Measurements from ENCODE around the gene FAM174A. TPM values are rescaled to one million over a fixed set of nuclear protein-coding genes. Genes with fewer than 3 reads are reported as not detected.

The FAM174A gene
- 1 to 10 TPM; 5.1 to 6.7 TPM for total RNA-seq
- polyA plus RNA-seq = 1 to 10 TPM; 7.8 TPM

DNA sequence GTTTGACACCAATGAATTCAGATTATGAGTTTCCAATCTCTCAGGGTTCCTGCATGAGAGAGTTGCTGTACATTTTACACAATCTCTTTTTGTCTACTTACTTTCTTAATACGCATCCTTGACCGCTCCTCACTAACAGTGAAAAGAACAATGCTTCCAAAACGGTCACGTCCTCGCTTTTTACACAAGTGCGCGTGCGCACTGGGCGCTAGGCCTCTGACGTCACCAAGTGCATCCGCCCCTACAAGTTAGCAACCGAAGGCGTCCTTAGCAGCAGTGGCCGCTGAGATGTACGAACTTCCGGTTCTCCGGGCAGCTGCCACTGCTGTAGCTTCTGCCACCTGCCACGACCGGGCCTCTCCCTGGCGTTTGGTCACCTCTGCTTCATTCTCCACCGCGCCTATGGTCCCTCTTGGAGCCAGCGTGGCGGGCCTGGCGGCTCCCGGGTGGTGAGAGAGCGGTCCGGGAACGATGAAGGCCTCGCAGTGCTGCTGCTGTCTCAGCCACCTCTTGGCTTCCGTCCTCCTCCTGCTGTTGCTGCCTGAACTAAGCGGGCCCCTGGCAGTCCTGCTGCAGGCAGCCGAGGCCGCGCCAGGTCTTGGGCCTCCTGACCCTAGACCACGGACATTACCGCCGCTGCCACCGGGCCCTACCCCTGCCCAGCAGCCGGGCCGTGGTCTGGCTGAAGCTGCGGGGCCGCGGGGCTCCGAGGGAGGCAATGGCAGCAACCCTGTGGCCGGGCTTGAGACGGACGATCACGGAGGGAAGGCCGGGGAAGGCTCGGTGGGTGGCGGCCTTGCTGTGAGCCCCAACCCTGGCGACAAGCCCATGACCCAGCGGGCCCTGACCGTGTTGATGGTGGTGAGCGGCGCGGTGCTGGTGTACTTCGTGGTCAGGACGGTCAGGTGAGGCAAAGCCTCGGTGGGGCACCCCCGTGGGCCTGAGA, at the start of gene FAM174A:
TSS of gene FAM174A (plus strand) at position 315 of the 946 bp plus-strand sequence. CDS start at position 472, 157 bp downstream.
- Mint-ChIP-seq H3K4me3 (peak within 1 kb of the TSS; percentile 93 to 100 (median 97)), H3K27me3 (peaks cover 0 to under 1% of the 10 kb centered on the region in 2 donors), H3K27ac (peak within 1 kb of the TSS; percentile 92 to 99 (median 98)), H3K4me1 (peaks cover 23 to 33% (median 26%) of the 10 kb centered on the region in 4 donors), H3K9me3 (peaks cover 0 to 21% (median 17%) of the 10 kb centered on the region in 8 donors), H3K36me3 (peaks cover 17% of the 10 kb centered on the region in 2 donors)
- H3K9me3 ChIP-seq (ENCODE audit: control insufficient read depth in 1 of 2, low read length in 2 of 2) = no peaks in the 10 kb centered on the region
- intact Hi-C loops (cut with micrococcal nuclease) = loop anchor here (1.0 to 10.0 kb wide), 6 partner anchors 132 to 1763 kb away; partner anchors contain the start of genes CHD1, RGMB and SLCO4C1
- CTCF ChIA-PET (ENCODE audit: partially characterized antibody) = interaction anchor here (1.0 to 1.2 kb wide), 2 partner anchors 13 to 368 kb away, joined by 3 to 6 read pairs; partner anchors contain the start of gene ST8SIA4
- POLR2A ChIA-PET (ENCODE audit: partially characterized antibody) = interaction anchor here (1.0 to 2.0 kb wide), 4 partner anchors 15 to 370 kb away, joined by 3 to 17 read pairs (median 7); partner anchors contain the start of gene ST8SIA4
- H3K27ac ChIP-seq (ENCODE audit: low read depth, low read length) = peak within 1 kb of the TSS; percentile 89
- peak; percentile 92 to 96 (median 95) for DNase-seq
- peak within 1 kb of the TSS; percentile 68 to 81 for H3K4me3 ChIP-seq (ENCODE audit: low read length in 2 of 2)
- H3K4me1 ChIP-seq (ENCODE audit: insufficient read depth, low read length) = peaks cover 24% of the 10 kb centered on the region
- no peaks in the 10 kb centered on the region for H3K36me3 ChIP-seq (ENCODE audit: insufficient read depth, low read length)
- no peaks in the 10 kb centered on the region for H3K27me3 ChIP-seq (ENCODE audit: insufficient read depth, low read length)

DNA sequence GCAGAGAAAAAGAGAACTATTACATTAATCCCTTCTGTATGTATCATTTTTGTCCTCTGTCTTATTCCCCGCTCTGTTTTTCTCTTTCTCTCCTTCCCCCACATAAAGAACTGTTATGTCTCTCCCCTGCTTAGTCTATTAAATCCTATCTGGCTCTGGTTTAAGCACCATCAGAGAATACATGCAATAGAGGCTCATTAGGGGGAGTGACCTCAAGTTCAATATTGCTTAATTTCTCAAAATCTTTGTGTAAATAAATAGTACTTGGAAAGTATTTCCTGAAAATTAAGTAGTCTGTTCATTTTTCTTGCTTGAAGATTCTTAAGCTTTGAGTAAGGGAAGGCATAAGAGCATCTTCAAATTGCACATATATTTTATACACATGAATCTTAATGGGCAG, 41.2 kb upstream of the FAM174A start:
- intact Hi-C loops (cut with micrococcal nuclease) = no loop called here
- CTCF ChIA-PET (ENCODE audit: partially characterized antibody) = no interaction called here

DNA sequence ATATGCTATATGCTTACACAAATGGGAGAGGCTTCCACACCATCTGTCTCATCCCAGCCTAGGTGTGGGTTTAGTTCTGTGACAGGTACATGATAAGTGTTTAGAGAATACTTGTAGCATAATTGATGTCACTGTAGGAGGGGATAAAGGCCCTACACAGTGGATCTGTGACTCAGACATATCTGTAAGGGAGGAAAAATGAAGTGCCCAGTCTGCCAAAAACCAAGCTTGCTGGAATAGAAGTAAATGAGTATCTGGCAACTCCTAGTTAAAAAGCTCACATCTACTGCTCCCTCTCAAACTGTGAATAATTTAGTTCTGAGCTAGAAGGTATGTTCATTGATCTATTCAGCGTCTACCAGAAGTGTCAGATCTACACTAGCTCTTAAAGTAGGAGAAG, 38.9 kb upstream of the FAM174A start:
- intact Hi-C loops (cut with micrococcal nuclease) = no loop called here
- ChIA-PET POLR2A (ENCODE audit: partially characterized antibody) (no interaction called here), CTCF (ENCODE audit: partially characterized antibody) (interaction anchor here (1.3 kb wide), 1 partner anchor 11 kb away, joined by 3 read pairs; no protein-coding TSS in a partner anchor)
- Histone ChIP-seq H3K27me3 (ENCODE audit: insufficient read depth, low read length) (no peaks in the 10 kb centered on the region), H3K9me3 (ENCODE audit: control insufficient read depth in 1 of 2, low read length in 2 of 2) (no peaks in the 10 kb centered on the region), H3K4me3 (ENCODE audit: low read length in 2 of 2) (no peak overlapping the region), H3K36me3 (ENCODE audit: insufficient read depth, low read length) (no peaks in the 10 kb centered on the region), H3K27ac (ENCODE audit: low read depth, low read length) (no peak overlapping the region), H3K4me1 (ENCODE audit: insufficient read depth, low read length) (no peaks in the 10 kb centered on the region)
- Mint-ChIP-seq H3K4me1 (no peaks in the 10 kb centered on the region), H3K27me3 (no peaks in the 10 kb centered on the region), H3K27ac (no peak overlapping the region), H3K9me3 (no peaks in the 10 kb centered on the region), H3K4me3 (no peak overlapping the region), H3K36me3 (no peaks in the 10 kb centered on the region)
- DNase-seq = no peak

More for the DNA sequence above, 41.2 kb upstream of the FAM174A start:
- Histone ChIP-seq H3K27ac (ENCODE audit: low read depth, low read length) (no peak overlapping the region), H3K9me3 (ENCODE audit: control insufficient read depth in 1 of 2, low read length in 2 of 2) (no peaks in the 10 kb centered on the region), H3K4me1 (ENCODE audit: insufficient read depth, low read length) (no peaks in the 10 kb centered on the region), H3K27me3 (ENCODE audit: insufficient read depth, low read length) (no peaks in the 10 kb centered on the region), H3K36me3 (ENCODE audit: insufficient read depth, low read length) (no peaks in the 10 kb centered on the region), H3K4me3 (ENCODE audit: low read length in 2 of 2) (no peak overlapping the region)
- peaks cover 0 to 2% of the 10 kb centered on the region in 2 donors for H3K27me3 Mint-ChIP-seq
- peaks cover 0 to 12% (median 4%) of the 10 kb centered on the region in 8 donors for H3K9me3 Mint-ChIP-seq
- POLR2A ChIA-PET (ENCODE audit: partially characterized antibody) = no interaction called here
- no peaks in the 10 kb centered on the region for H3K36me3 Mint-ChIP-seq
- no peak for DNase-seq
- H3K4me1 Mint-ChIP-seq = no peaks in the 10 kb centered on the region
- no peak overlapping the region for H3K27ac Mint-ChIP-seq
- no peak overlapping the region for H3K4me3 Mint-ChIP-seq

DNA sequence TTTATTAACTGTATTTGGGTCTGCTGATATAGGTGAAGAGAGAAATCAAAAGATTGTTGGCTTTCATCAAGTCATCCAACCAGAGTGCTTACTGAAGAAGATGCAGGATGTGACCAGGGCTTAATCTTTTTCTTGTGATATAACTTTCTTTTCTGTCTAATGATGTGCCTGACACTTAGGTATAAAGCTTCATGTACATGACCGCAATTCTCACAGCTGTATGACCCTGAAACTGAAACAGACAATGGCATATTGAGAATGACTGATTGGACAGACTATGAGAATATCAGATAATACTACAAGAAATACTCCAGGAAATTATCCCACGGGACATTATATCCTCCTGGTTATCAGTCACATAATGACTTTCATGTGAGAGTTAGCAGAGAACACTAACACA, 32.5 kb upstream of the FAM174A start:
- Histone ChIP-seq H3K9me3 (ENCODE audit: control insufficient read depth in 1 of 2, low read length in 2 of 2) (no peaks in the 10 kb centered on the region), H3K4me1 (ENCODE audit: insufficient read depth, low read length) (no peaks in the 10 kb centered on the region), H3K36me3 (ENCODE audit: insufficient read depth, low read length) (no peaks in the 10 kb centered on the region), H3K27me3 (ENCODE audit: insufficient read depth, low read length) (no peaks in the 10 kb centered on the region), H3K27ac (ENCODE audit: low read depth, low read length) (no peak overlapping the region), H3K4me3 (ENCODE audit: low read length in 2 of 2) (no peak overlapping the region)
- intact Hi-C loops (cut with micrococcal nuclease) = no loop called here
- Mint-ChIP-seq H3K36me3 (no peaks in the 10 kb centered on the region), H3K27ac (no peak overlapping the region), H3K9me3 (peaks cover 0 to 2% (median 0%) of the 10 kb centered on the region in 8 donors), H3K4me1 (no peaks in the 10 kb centered on the region), H3K27me3 (peaks cover 0 to 3% of the 10 kb centered on the region in 2 donors), H3K4me3 (no peak overlapping the region)
- ChIA-PET POLR2A (ENCODE audit: partially characterized antibody) (no interaction called here), CTCF (ENCODE audit: partially characterized antibody) (no interaction called here)
- no peak for DNase-seq

DNA sequence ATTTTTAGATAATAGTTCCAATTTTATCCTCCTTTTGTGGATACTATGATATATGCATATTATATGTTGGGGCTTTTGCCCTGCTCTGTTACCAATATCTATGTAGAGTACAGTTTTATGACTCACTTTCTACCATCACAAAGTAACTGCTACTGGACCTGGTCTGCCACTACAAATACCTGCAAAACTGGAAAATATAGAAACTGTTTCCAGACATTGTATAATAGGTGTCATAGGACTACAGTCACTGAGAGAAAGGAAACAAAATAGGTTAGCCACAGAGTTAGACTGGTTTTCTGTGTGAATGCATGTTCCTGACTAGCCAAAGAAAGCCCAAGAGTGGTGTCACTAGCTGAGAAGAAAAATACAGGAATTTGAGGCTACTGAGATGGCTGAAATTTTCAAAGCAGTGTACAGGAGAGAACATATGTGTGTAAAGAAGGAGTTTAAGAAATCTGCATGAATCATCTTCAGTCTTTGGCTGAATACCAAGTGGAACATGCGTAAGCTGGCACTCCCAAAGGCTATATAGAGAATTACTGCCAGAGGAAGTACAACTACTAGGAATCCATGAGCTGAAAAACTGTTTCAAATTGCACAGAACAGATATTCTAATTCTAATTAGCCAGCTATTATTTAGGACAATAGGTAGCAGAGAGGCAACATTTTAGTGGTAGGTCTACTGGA, 29.0 kb upstream of the FAM174A start:
- H3K4me1 Mint-ChIP-seq = no peaks in the 10 kb centered on the region
- no peak overlapping the region for H3K27ac ChIP-seq (ENCODE audit: low read depth, low read length)
- CTCF ChIA-PET (ENCODE audit: partially characterized antibody) = no interaction called here

DNA sequence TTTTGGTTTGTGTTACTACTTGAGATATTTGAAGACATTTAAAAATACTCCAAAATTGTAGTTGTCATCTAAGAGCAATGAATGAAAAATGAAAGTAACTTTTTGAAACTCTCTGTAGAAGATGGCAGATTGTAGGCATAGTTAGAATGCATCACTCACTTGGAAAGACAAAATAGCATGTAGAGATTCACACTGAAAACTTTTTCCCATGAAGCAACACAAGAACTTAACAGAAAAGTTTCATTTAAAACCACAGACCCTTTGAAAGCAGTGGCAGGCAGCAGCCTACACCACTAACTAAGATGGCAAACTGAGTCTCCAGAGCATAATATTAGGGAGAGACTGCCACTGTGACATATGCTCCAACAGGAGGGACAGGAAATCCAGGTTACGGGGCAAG, 18.9 kb upstream of the FAM174A start:
- no peak for DNase-seq
- H3K27me3 ChIP-seq (ENCODE audit: insufficient read depth, low read length) = no peaks in the 10 kb centered on the region
- ChIA-PET POLR2A (ENCODE audit: partially characterized antibody) (no interaction called here), CTCF (ENCODE audit: partially characterized antibody) (no interaction called here)
- no peaks in the 10 kb centered on the region for H3K4me1 ChIP-seq (ENCODE audit: insufficient read depth, low read length)
- Mint-ChIP-seq H3K4me3 (no peak overlapping the region), H3K36me3 (peaks cover 0 to 8% of the 10 kb centered on the region in 2 donors), H3K27me3 (peaks cover 0 to 8% of the 10 kb centered on the region in 2 donors), H3K9me3 (peaks cover 4 to 42% (median 25%) of the 10 kb centered on the region in 8 donors), H3K27ac (no peak overlapping the region), H3K4me1 (peaks cover 0 to 4% (median 0%) of the 10 kb centered on the region in 4 donors)
- H3K27ac ChIP-seq (ENCODE audit: low read depth, low read length) = no peak overlapping the region
- H3K36me3 ChIP-seq (ENCODE audit: insufficient read depth, low read length) = no peaks in the 10 kb centered on the region
- H3K9me3 ChIP-seq (ENCODE audit: control insufficient read depth in 1 of 2, low read length in 2 of 2) = peaks cover 0 to 10% of the 10 kb centered on the region in 2 donors
- no peak overlapping the region for H3K4me3 ChIP-seq (ENCODE audit: low read length in 2 of 2)
- intact Hi-C loops (cut with micrococcal nuclease) = no loop called here

More for the DNA sequence above, 29.0 kb upstream of the FAM174A start:
- Mint-ChIP-seq H3K27me3 (peaks cover 0 to 3% of the 10 kb centered on the region in 2 donors), H3K36me3 (no peaks in the 10 kb centered on the region), H3K9me3 (peaks cover 0 to 2% (median 0%) of the 10 kb centered on the region in 8 donors), H3K27ac (no peak overlapping the region), H3K4me3 (no peak overlapping the region)
- no peak for DNase-seq
- Histone ChIP-seq H3K9me3 (ENCODE audit: control insufficient read depth in 1 of 2, low read length in 2 of 2) (no peaks in the 10 kb centered on the region), H3K27me3 (ENCODE audit: insufficient read depth, low read length) (no peaks in the 10 kb centered on the region), H3K4me3 (ENCODE audit: low read length in 2 of 2) (no peak overlapping the region), H3K4me1 (ENCODE audit: insufficient read depth, low read length) (no peaks in the 10 kb centered on the region), H3K36me3 (ENCODE audit: insufficient read depth, low read length) (no peaks in the 10 kb centered on the region)
- intact Hi-C loops (cut with micrococcal nuclease) = no loop called here
- POLR2A ChIA-PET (ENCODE audit: partially characterized antibody) = no interaction called here
